OCI-LY7 (cell line): ENCODE measurements around the gene CCDC83. TPM values are rescaled to one million over a fixed set of nuclear protein-coding genes. Genes with fewer than 3 reads are reported as not detected.

Experiments used
- BruUV-seq: library from RNA; stranded (reverse); fragments of 400-500 nt; replicated peaks from 2 replicates; lab custom pipeline; 2021; lab: Mats Ljungman, UMichigan
- CTCF ChIA-PET: fragments of 300-600 bp; sonication (Branson Sonifier 250); formaldehyde crosslinking; loops from one replicate; lab custom pipeline; 2022; ENCODE audit warnings: antibody characterized with exemption; ENCODE audit not compliant: unreplicated experiment; lab: Charles Lee
- POLR2A ChIA-PET: fragments of 300-600 bp; sonication (Branson Sonifier 250); formaldehyde crosslinking; loops from one replicate; lab custom pipeline; 2022; ENCODE audit warnings: antibody characterized with exemption; lab: Charles Lee
- DNase-seq: peaks from one replicate; pipeline ENCODE4 v3.0.0-alpha.2; 2015; ENCODE audit warnings: low spot score
- H2AFZ ChIP-seq: fragments of 200-600 bp; sonication (generic), shearing (Covaris generic); 2 replicates; pipeline ENCODE4 v1.6.1; 2014; ENCODE audit warnings: mild to moderate bottlenecking, antibody characterized with exemption, low read length, moderate library complexity
- H3K27ac ChIP-seq: fragments of 200-600 bp; sonication (generic); 2 replicates; pipeline ENCODE4 v1.5.1; 2014; ENCODE audit warnings: mixed run types, low read depth, mild to moderate bottlenecking, moderate library complexity, low read length, inconsistent platforms; ENCODE audit not compliant: poor library complexity, severe bottlenecking
- H3K36me3 ChIP-seq: fragments of 200-600 bp; sonication (generic); 2 replicates; pipeline ENCODE4 v1.6.1; 2014; ENCODE audit warnings: mild to moderate bottlenecking, antibody characterized with exemption, low read length, moderate library complexity, mixed read lengths; ENCODE audit not compliant: insufficient read depth
- H3K4me1 ChIP-seq: fragments of 200-600 bp; sonication (generic); 2 replicates; pipeline ENCODE4 v1.5.1; 2014; ENCODE audit warnings: mild to moderate bottlenecking, low read length; ENCODE audit not compliant: insufficient read depth, poor library complexity, severe bottlenecking
- H3K4me2 ChIP-seq: fragments of 200-600 bp; sonication (generic); 2 replicates; pipeline ENCODE4 v1.6.1; 2014; ENCODE audit warnings: mild to moderate bottlenecking, low read length
- H3K4me3 ChIP-seq: fragments of 200-600 bp; sonication (generic); 2 replicates; pipeline ENCODE4 v1.5.1; 2014; ENCODE audit warnings: mild to moderate bottlenecking, low read depth, low read length; ENCODE audit not compliant: poor library complexity, severe bottlenecking
- H3K79me2 ChIP-seq: fragments of 200-600 bp; sonication (generic); 2 replicates; pipeline ENCODE4 v1.6.1; 2016; ENCODE audit warnings: low read depth, mild to moderate bottlenecking, low read length, moderate library complexity, mixed read lengths; ENCODE audit not compliant: insufficient read depth
- H3K9me2 ChIP-seq: fragments of 200-600 bp; sonication (generic); 2 replicates; pipeline ENCODE4 v1.6.1; 2016; ENCODE audit warnings: mild to moderate bottlenecking, low read length, mixed read lengths; ENCODE audit not compliant: insufficient read depth
- H3K9me3 ChIP-seq: fragments of 200-600 bp; sonication (generic); 2 replicates; pipeline ENCODE4 v1.6.1; 2014; ENCODE audit warnings: mild to moderate bottlenecking, mixed run types, low read length, mixed read lengths
- H4K20me1 ChIP-seq: fragments of 200-600 bp; sonication (generic); 2 replicates; pipeline ENCODE4 v1.6.1; 2014; ENCODE audit warnings: mild to moderate bottlenecking, antibody characterized with exemption, low read length, moderate library complexity, mixed read lengths; ENCODE audit not compliant: insufficient read depth
- EZH2phosphoT487 ChIP-seq: fragments of 200-600 bp; sonication (generic); IDR thresholded peaks from 2 replicates; pipeline ENCODE4 v1.6.1; 2018; ENCODE audit warnings: low read depth, borderline replicate concordance, mild to moderate bottlenecking, mixed run types, antibody characterized with exemption, low read length, moderate library complexity, mixed read lengths
- intact Hi-C: fragments of 100-400 bp; cut with micrococcal nuclease; formaldehyde crosslinking; loops from one replicate; pipeline ENCODE4 v1.10.0; 2022; ENCODE audit not compliant: unreplicated experiment
- total RNA-seq, 2 experiments: library from RNA; depleted of rRNA in 1 of 2; stranded (reverse); fragments of >200 nt in 1 of 2; shearing (Covaris generic) in 1 of 2; gene quantifications; 2 replicates each; pipeline ENCODE4 v1.2.3, GENCODE V29; 2014 to 2022
- TF ChIP-seq, protein P1 (sequence below): fragments of 200-600 bp; sonication (generic); conservative IDR thresholded peaks from 2 replicates; pipeline ENCODE4 v1.5.1; 2014; ENCODE audit warnings: mild to moderate bottlenecking, antibody characterized with exemption, low read length, moderate library complexity, mixed read lengths

Gene CCDC83
- total RNA-seq, 2 experiments from 2014 or later, result not detected

DNA sequence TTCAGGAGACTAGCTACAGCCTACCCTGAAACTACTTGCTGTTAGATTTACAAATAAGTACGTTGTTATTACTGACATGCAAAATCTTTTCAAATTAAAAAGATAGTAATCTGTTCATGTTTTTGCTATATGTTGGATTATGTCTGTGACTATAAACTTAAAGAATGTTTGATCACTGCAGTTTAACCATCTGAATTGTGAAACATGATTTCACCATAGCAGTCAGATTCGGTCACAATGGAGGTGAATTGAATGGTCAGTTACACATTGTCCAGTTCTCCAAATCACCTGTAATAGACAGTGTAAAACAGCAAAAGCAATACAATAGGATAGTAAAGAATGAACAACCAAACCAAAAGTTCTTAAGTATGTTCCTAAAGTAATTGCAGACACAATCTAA, 43.3 kb downstream of the CCDC83 start:
- DNase-seq, result no peak
- H3K36me3 ChIP-seq, result no peaks in the 10 kb centered on the region
- H3K4me3 ChIP-seq, result no peak overlapping the region
- BruUV-seq, result no TSS peak
- CTCF ChIA-PET, result no interaction called here
- no peak overlapping the region for H3K27ac ChIP-seq
- H3K79me2 ChIP-seq, result no peaks in the 10 kb centered on the region
- H4K20me1 ChIP-seq, result no peaks in the 10 kb centered on the region
- no peaks in the 10 kb centered on the region for H3K9me2 ChIP-seq
- no peak overlapping the region for H2AFZ ChIP-seq
- no peaks in the 10 kb centered on the region for H3K9me3 ChIP-seq
- H3K4me1 ChIP-seq, result no peaks in the 10 kb centered on the region
- intact Hi-C loops, result no loop called here
- no peak overlapping the region for H3K4me2 ChIP-seq
- POLR2A ChIA-PET, result interaction anchor here (1.0 kb wide), 1 partner anchor 77 kb away, joined by 3 read pairs; no protein-coding TSS in a partner anchor
- TF ChIP-seq EZH2phosphoT487, result no peak
- TF ChIP-seq, protein P1, sequence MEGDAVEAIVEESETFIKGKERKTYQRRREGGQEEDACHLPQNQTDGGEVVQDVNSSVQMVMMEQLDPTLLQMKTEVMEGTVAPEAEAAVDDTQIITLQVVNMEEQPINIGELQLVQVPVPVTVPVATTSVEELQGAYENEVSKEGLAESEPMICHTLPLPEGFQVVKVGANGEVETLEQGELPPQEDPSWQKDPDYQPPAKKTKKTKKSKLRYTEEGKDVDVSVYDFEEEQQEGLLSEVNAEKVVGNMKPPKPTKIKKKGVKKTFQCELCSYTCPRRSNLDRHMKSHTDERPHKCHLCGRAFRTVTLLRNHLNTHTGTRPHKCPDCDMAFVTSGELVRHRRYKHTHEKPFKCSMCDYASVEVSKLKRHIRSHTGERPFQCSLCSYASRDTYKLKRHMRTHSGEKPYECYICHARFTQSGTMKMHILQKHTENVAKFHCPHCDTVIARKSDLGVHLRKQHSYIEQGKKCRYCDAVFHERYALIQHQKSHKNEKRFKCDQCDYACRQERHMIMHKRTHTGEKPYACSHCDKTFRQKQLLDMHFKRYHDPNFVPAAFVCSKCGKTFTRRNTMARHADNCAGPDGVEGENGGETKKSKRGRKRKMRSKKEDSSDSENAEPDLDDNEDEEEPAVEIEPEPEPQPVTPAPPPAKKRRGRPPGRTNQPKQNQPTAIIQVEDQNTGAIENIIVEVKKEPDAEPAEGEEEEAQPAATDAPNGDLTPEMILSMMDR, result no peak

DNA sequence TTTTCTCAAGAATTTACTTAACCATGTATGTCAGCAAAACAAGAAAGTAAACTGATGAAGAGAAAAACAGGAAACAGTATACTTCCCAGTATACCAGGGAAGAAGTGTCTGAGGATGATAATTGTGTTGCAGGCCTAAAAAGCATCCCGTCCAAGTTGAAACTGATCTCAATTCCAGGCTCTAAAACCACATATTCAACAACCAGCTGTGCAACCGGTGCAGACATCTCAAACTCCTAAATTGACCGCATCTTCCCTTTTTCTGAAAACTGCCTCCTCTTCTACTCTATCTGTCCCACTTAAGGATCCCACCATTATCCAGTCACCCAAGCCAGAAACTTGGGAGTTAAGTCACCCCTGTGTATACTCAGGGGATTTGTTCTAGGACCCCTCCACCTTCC, 47.2 kb downstream of the CCDC83 start:
- BruUV-seq, result no TSS peak

DNA sequence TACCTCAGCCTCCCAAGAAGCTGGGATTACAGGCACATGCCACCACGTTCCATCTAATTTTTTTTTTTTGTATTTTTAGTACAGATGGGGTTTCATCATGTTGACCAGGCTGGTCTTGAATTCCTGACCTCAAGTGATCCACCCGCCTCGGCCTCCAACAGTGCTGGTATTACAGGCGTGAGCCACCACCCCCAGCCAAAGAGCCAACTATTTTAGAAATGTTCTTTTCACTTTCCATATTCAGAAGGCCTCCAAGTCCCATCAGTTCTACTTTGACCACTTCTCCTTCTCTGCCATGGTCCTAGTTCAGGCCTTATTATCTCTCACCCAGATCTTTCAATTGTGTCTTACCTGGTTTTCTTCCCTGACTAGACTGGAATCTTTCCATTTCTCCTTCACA, 48.2 kb downstream of the CCDC83 start:
- Histone ChIP-seq H3K79me2 (no peaks in the 10 kb centered on the region), H3K27ac (no peak overlapping the region), H3K36me3 (no peaks in the 10 kb centered on the region), H3K4me2 (no peak overlapping the region), H4K20me1 (no peaks in the 10 kb centered on the region), H3K4me1 (no peaks in the 10 kb centered on the region), H3K4me3 (no peak overlapping the region), H3K9me2 (no peaks in the 10 kb centered on the region), H2AFZ (no peak overlapping the region), H3K9me3 (no peaks in the 10 kb centered on the region)
- DNase-seq, result no peak
- CTCF ChIA-PET, result no interaction called here
- no TSS peak for BruUV-seq
- intact Hi-C loops, result no loop called here
- TF ChIP-seq EZH2phosphoT487, result no peak
- TF ChIP-seq, protein P1, result no peak
- POLR2A ChIA-PET, result no interaction called here

More for the DNA sequence above, 47.2 kb downstream of the CCDC83 start:
- Histone ChIP-seq H3K9me3 (no peaks in the 10 kb centered on the region), H3K9me2 (no peaks in the 10 kb centered on the region), H3K36me3 (no peaks in the 10 kb centered on the region), H3K4me1 (no peaks in the 10 kb centered on the region), H3K4me2 (no peak overlapping the region), H3K27ac (no peak overlapping the region), H2AFZ (no peak overlapping the region), H4K20me1 (no peaks in the 10 kb centered on the region), H3K79me2 (no peaks in the 10 kb centered on the region), H3K4me3 (no peak overlapping the region)
- CTCF ChIA-PET, result no interaction called here
- intact Hi-C loops, result no loop called here
- POLR2A ChIA-PET, result no interaction called here
- no peak for DNase-seq
- TF ChIP-seq, protein P1, result no peak
- no peak for TF ChIP-seq EZH2phosphoT487
